K562 (cell line): ENCODE measurements around the gene USP43. TPM values are rescaled to one million over a fixed set of nuclear protein-coding genes. Genes with fewer than 3 reads are reported as not detected.

Experiments
- ATAC-seq: fragments of 200-7000 bp; cut with Tn5 transposase; 3 replicates; pipeline ENCODE4 v1.9.1; 2020; ENCODE audit warnings: moderate library complexity
- BruUV-seq: library from RNA; stranded (reverse); fragments of 400-500 nt; replicated peaks from 2 replicates; lab custom pipeline; 2021; lab: Mats Ljungman, UMichigan
- CTCF ChIA-PET: fragments of 300-600 bp; formaldehyde crosslinking; extraction: SDS; loops from one replicate; lab custom pipeline; 2021; ENCODE audit warnings: low intra/inter-chr PET ratio; lab: Yijun Ruan, JAX
- POLR2A ChIA-PET: fragments of 300-600, 350-650 bp; sonication (Branson Sonifier 250); formaldehyde crosslinking; extraction: SDS; loops from one replicate; lab custom pipeline; 2021; ENCODE audit warnings: antibody characterized with exemption, inconsistent platforms; lab: Yijun Ruan, JAX
- DNase-seq, 4 experiments: peaks; one replicate each; pipeline versions ENCODE4 v3.0.0 to v3.0.0-alpha.2; 2011 to 2018; ENCODE audit warnings: low spot score in 3 of 4, mixed read lengths in 3 of 4; ENCODE audit errors: extremely low read depth in 1 of 4
- FAIRE-seq: peaks from 2 replicates; lab custom pipeline; 2011; peaks lifted over from hg19 to GRCh38; lab: Jason Lieb, UNC
- H2AFZ ChIP-seq: 2 replicates; pipeline ENCODE4 v1.6.0; 2011; ENCODE audit warnings: low read depth, low read length, control low read depth, inconsistent platforms
- H3K27ac ChIP-seq: fragments of 200-600 bp; 3 replicates; pipeline ENCODE4 v1.8.0; 2011; ENCODE audit warnings: low read depth, mild to moderate bottlenecking, control low read depth, inconsistent platforms, low read length, moderate library complexity, mixed read lengths; ENCODE audit errors: extremely low read depth
- H3K27me3 ChIP-seq, 2 experiments: fragments of 300-600 bp in 1 of 2; 2 replicates in 1 of 2; 3 replicates in 1 of 2; pipeline versions ENCODE4 v1.6.0 to v1.8.0; 2011; ENCODE audit warnings: inconsistent platforms in 2 of 2, low read length in 2 of 2, mild to moderate bottlenecking in 1 of 2, mixed read lengths in 1 of 2, moderate library complexity in 1 of 2; ENCODE audit not compliant: control insufficient read depth in 2 of 2, insufficient read depth in 2 of 2
- H3K36me3 ChIP-seq: fragments of 300-600 bp; 3 replicates; pipeline ENCODE4 v1.8.0; 2011; ENCODE audit warnings: mild to moderate bottlenecking, low read length, inconsistent platforms; ENCODE audit not compliant: control insufficient read depth, insufficient read depth
- H3K4me1 ChIP-seq, 2 experiments: fragments of 200-600 bp in 1 of 2; replicated peaks in 1 of 2; 2 replicates in 1 of 2; 3 replicates in 1 of 2; pipeline versions ENCODE4 v1.5.1 to v1.8.0; 2011; ENCODE audit warnings: inconsistent platforms in 2 of 2, low read length in 2 of 2, mild to moderate bottlenecking in 1 of 2, mixed read lengths in 1 of 2, moderate library complexity in 1 of 2; ENCODE audit not compliant: control insufficient read depth in 2 of 2, insufficient read depth in 2 of 2
- H3K4me2 ChIP-seq: 2 replicates; pipeline ENCODE4 v1.6.1; 2011; ENCODE audit warnings: low read length, control low read depth, inconsistent platforms, mixed read lengths; ENCODE audit not compliant: insufficient read depth
- H3K4me3 ChIP-seq: fragments of 200-600 bp; sonication (generic), shearing (Covaris generic); 2 replicates; pipeline ENCODE4 v1.5.1; 2016; ENCODE audit warnings: control low read depth, inconsistent platforms
- H3K79me2 ChIP-seq: fragments of 200-600 bp; 3 replicates; pipeline ENCODE4 v1.8.0; 2011; ENCODE audit warnings: low read length, inconsistent platforms; ENCODE audit not compliant: control insufficient read depth, insufficient read depth
- H3K9ac ChIP-seq, 2 experiments: 2 replicates each; pipeline versions ENCODE4 v1.6.0 to v1.6.1; 2011; ENCODE audit warnings: low read depth in 2 of 2, low read length in 2 of 2, control low read depth in 1 of 2, inconsistent platforms in 1 of 2, mild to moderate bottlenecking in 1 of 2, mixed read lengths in 1 of 2; ENCODE audit not compliant: insufficient read depth in 1 of 2
- H3K9me1 ChIP-seq: one replicate; pipeline ENCODE4 v1.6.0; 2011; ENCODE audit warnings: inconsistent platforms, mild to moderate bottlenecking, low read length, moderate library complexity; ENCODE audit not compliant: control insufficient read depth, insufficient read depth
- H3K9me3 ChIP-seq: replicated peaks from 2 replicates; pipeline ENCODE4 v1.5.1; 2011; ENCODE audit warnings: low read depth, low read length, inconsistent platforms; ENCODE audit not compliant: control insufficient read depth, insufficient read depth
- H4K20me1 ChIP-seq: replicated peaks from 2 replicates; pipeline ENCODE4 v1.6.1; 2011; ENCODE audit warnings: low read length, inconsistent platforms, mixed read lengths; ENCODE audit not compliant: control insufficient read depth, insufficient read depth
- BRF1 ChIP-seq: IDR thresholded peaks from 3 replicates; pipeline ENCODE4 v1.6.1; 2011; ENCODE audit warnings: borderline replicate concordance, mild to moderate bottlenecking; ENCODE audit not compliant: insufficient read length; ENCODE audit errors: extremely low read depth
- CCAR2 ChIP-seq: fragments of 200-400 bp; formaldehyde crosslinking; IDR thresholded peaks from 2 replicates; pipeline ENCODE4 v1.6.1; 2017; ENCODE audit warnings: mild to moderate bottlenecking, low read depth, low read length
- MCM7 ChIP-seq, 2 experiments: fragments of 450-650 bp; IDR thresholded peaks; 2 replicates each; pipeline ENCODE4 v1.6.1; 2016 to 2018
- POLR2H ChIP-seq: IDR thresholded peaks from 2 replicates; pipeline ENCODE4 v1.6.1; 2016; ENCODE audit warnings: missing genetic modification characterization, low read depth, mild to moderate bottlenecking, control low read depth, missing compliant biosample characterization, moderate library complexity
- PPARD ChIP-seq: fragments of 250-450 bp; sonication (Bioruptor Pico); IDR thresholded peaks from 2 replicates; pipeline ENCODE4 v1.8.0; 2022; ENCODE audit warnings: inconsistent platforms, mild to moderate bottlenecking, moderate library complexity
- RFX7 ChIP-seq: fragments of 250-450 bp; sonication (Bioruptor Pico); IDR thresholded peaks from 2 replicates; pipeline ENCODE4 v1.5.1; 2021; ENCODE audit warnings: mild to moderate bottlenecking
- SMARCA4 ChIP-seq: fragments of 450-650 bp; IDR thresholded peaks from 2 replicates; pipeline ENCODE4 v1.6.1; 2016
- TFAM ChIP-seq: fragments of 250-450 bp; sonication (Bioruptor Pico); conservative IDR thresholded peaks from 2 replicates; pipeline ENCODE4 v1.5.0; 2021; ENCODE audit warnings: mild to moderate bottlenecking, moderate library complexity
- TRIM24 ChIP-seq, 2 experiments: fragments of 450-650 bp; IDR thresholded peaks; 2 replicates each; pipeline ENCODE4 v1.6.1; 2016
- ZKSCAN8 ChIP-seq: fragments of 200-800 bp; sonication (Bioruptor generic); IDR thresholded peaks from 2 replicates; pipeline ENCODE4 v1.6.1; 2016; ENCODE audit warnings: missing genetic modification characterization, missing compliant biosample characterization
- ZNF146 ChIP-seq: IDR thresholded peaks from one replicate; pipeline ENCODE4 v1.6.1; 2018; ENCODE audit warnings: missing compliant biosample characterization; ENCODE audit not compliant: unreplicated experiment
- ZNF76 ChIP-seq: fragments of 250-450 bp; sonication (Bioruptor Pico); IDR thresholded peaks from 2 replicates; pipeline ENCODE4 v1.4.0; 2020; ENCODE audit warnings: mild to moderate bottlenecking, moderate library complexity, borderline replicate concordance
- WGBS: fragments of 100-300 bp; shearing (Covaris generic); methylation state at CpG from one replicate; pipeline ENCODE4 v1.1.6; 2016; ENCODE audit warnings: low coverage, mixed read lengths; ENCODE audit not compliant: insufficient coverage; ENCODE audit errors: missing lambda C conversion rate; 5-methylcytosine and 5-hydroxymethylcytosine counted together
- in situ Hi-C: fragments of 300-500 bp; cut with MboI; formaldehyde crosslinking; loops from 4 replicates; pipeline ENCODE4 v1.15.0; 2018; ENCODE audit warnings: inconsistent platforms, mixed read lengths
- intact Hi-C: fragments of 100-400 bp; cut with micrococcal nuclease; formaldehyde crosslinking; loops from 2 replicates; pipeline ENCODE4 v1.14.2; 2022
- polyA plus RNA-seq, 8 experiments: library from polyadenylated mRNA; depleted of rRNA in 4 of 8; stranded (reverse) in 5 of 8; unstranded in 3 of 8; fragments of >200 nt; fragmentation: Nextera tagmentation in 2 of 8; fragmentation: Illumina TruSeq in 1 of 8; extraction: Ambion mirVana in 2 of 8; extraction: Trizol in 1 of 8; gene quantifications; 2 replicates each; pipeline versions ENCODE4 v1.2.1 to v1.2.3, GENCODE V29; 2011 to 2014; ENCODE audit warnings: inconsistent platforms in 1 of 8, missing spikeins in 1 of 8
- total RNA-seq, 7 experiments: library from RNA; depleted of rRNA in 6 of 7; stranded (reverse); fragments of >200 nt in 6 of 7; fragmentation: Illumina TruSeq in 2 of 7; extraction: Trizol in 2 of 7; gene quantifications; 2 replicates each; pipeline versions ENCODE4 v1.2.1 to v1.2.3, GENCODE V29; 2011 to 2021; ENCODE audit warnings: low replicate concordance in 1 of 7
- TF ChIP-seq, protein P1 (sequence below): sonication (generic); formaldehyde crosslinking; IDR thresholded peaks from 2 replicates; pipeline ENCODE4 v1.8.1; 2023; ENCODE audit warnings: mild to moderate bottlenecking, missing genetic modification reagents
- TF ChIP-seq, protein P2 (sequence below): fragments of 250-450 bp; sonication (Bioruptor Pico); IDR thresholded peaks from 2 replicates; pipeline ENCODE4 v1.8.0; 2021; ENCODE audit warnings: moderate library complexity, mild to moderate bottlenecking, inconsistent platforms

The USP43 gene
- total and polyA plus RNA-seq, 9 of the 15 experiments (the other 6 are each of a cell fraction or from before 2014, with no cell fraction given): 0.01 to 0.18 (median 0.06) TPM; not detected in 1

DNA sequence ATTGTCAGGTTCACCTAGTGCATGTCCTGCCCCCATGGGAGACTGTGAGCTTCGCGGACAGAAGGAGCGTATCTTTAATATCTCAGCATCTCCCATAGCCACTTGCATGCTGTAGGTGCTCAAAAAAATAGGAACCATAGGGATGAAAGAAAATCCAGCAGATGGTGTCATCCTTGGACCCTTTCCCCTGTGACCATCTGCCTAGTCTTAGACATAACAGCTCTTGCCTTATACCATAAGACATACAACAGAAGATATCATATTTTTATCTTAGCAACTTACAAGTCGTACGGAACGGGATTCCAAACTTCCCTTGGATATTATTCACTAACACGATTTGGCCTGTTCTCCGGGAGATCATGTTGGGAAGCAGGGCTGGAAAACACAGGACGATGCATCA is 131.6 kb downstream of the USP43 start:
- H3K27me3 ChIP-seq: no peaks in the 10 kb centered on the region; a peak in 1 of 5 replicates
- in situ Hi-C loops (no loop called here), intact Hi-C loops (no loop called here)
- FAIRE-seq (no peak), ATAC-seq (no peak), DNase-seq (no peak)
- H3K4me1 ChIP-seq: no peaks in the 10 kb centered on the region
- TF ChIP-seq PPARD (no peak), SMARCA4 (no peak), RFX7 (CRISPR knock-in tag) (no peak), CCAR2 (no peak), MCM7 (IDR thresholded peaks at IDR 0.05) (no peak), ZNF146 (CRISPR knock-in tag) (no peak), TRIM24 (IDR thresholded peaks at IDR 0.05) (no peak), TFAM (CRISPR knock-in tag) (no peak), POLR2H (tag) (no peak), ZKSCAN8 (CRISPR knock-in tag) (no peak), BRF1 (no peak), ZNF76 (CRISPR knock-in tag) (no peak)
- TF ChIP-seq, protein P1, sequence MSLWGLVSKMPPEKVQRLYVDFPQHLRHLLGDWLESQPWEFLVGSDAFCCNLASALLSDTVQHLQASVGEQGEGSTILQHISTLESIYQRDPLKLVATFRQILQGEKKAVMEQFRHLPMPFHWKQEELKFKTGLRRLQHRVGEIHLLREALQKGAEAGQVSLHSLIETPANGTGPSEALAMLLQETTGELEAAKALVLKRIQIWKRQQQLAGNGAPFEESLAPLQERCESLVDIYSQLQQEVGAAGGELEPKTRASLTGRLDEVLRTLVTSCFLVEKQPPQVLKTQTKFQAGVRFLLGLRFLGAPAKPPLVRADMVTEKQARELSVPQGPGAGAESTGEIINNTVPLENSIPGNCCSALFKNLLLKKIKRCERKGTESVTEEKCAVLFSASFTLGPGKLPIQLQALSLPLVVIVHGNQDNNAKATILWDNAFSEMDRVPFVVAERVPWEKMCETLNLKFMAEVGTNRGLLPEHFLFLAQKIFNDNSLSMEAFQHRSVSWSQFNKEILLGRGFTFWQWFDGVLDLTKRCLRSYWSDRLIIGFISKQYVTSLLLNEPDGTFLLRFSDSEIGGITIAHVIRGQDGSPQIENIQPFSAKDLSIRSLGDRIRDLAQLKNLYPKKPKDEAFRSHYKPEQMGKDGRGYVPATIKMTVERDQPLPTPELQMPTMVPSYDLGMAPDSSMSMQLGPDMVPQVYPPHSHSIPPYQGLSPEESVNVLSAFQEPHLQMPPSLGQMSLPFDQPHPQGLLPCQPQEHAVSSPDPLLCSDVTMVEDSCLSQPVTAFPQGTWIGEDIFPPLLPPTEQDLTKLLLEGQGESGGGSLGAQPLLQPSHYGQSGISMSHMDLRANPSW (CRISPR knock-in tag): no peak
- TF ChIP-seq, protein P2, sequence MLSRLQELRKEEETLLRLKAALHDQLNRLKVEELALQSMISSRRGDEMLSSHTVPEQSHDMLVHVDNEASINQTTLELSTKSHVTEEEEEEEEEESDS (CRISPR knock-in tag): no peak
- no peak overlapping the region for H3K4me2 ChIP-seq
- H3K36me3 ChIP-seq: no peaks in the 10 kb centered on the region
- H3K9ac ChIP-seq: no peak overlapping the region
- no peaks in the 10 kb centered on the region for H3K9me1 ChIP-seq
- H4K20me1 ChIP-seq: no peaks in the 10 kb centered on the region
- WGBS: 2% methylated on average over 9 of the region's 9 CpGs
- H3K27ac ChIP-seq: no peak overlapping the region
- no peaks in the 10 kb centered on the region for H3K9me3 ChIP-seq
- H3K79me2 ChIP-seq: no peaks in the 10 kb centered on the region
- no peak overlapping the region for H2AFZ ChIP-seq
- H3K4me3 ChIP-seq: no peak overlapping the region
- ChIA-PET CTCF (no interaction called here), POLR2A (no interaction called here)
- BruUV-seq: no TSS peak

Other genes with a start within 250 kb of the USP43 start
- gene STX8, start 69.7 kb upstream of the USP43 start, total RNA-seq (2014; rRNA removed): 15.6 and 19.6 TPM in 2 replicates
- 20.1 and 22.5 TPM in 2 replicates for gene STX8, start 69.7 kb upstream of the USP43 start, total RNA-seq (2014; rRNA removed; fragmentation: Illumina TruSeq; extraction: Trizol)
- gene STX8, start 69.7 kb upstream of the USP43 start, total RNA-seq (2015; rRNA removed; fragmentation: Illumina TruSeq; extraction: Trizol): 22.1 and 22.8 TPM in 2 replicates
- 14.5 and 14.6 TPM in 2 replicates for gene STX8, start 69.7 kb upstream of the USP43 start, total RNA-seq (2021)
- gene STX8, start 69.7 kb upstream of the USP43 start, polyA plus RNA-seq (2011; rRNA removed): 20.8 and 26.6 TPM in 2 replicates
- gene STX8, start 69.7 kb upstream of the USP43 start, polyA plus RNA-seq (2014; fragmentation: Illumina TruSeq; extraction: Trizol): 15.6 and 17.3 TPM in 2 replicates
- gene STX8, start 69.7 kb upstream of the USP43 start, polyA plus RNA-seq (2014; fragmentation: Nextera tagmentation; extraction: Ambion mirVana): 10 to 100 TPM; 40.8 to 42.5 TPM
- gene STX8, start 69.7 kb upstream of the USP43 start, polyA plus RNA-seq (2014; rRNA removed): 19.6 and 23.1 TPM in 2 replicates
- gene CFAP52, start 68.9 kb upstream of the USP43 start, total RNA-seq (2014; rRNA removed): not detected in 2 replicates
- not detected in 2 replicates for gene CFAP52, start 68.9 kb upstream of the USP43 start, total RNA-seq (2014; rRNA removed; fragmentation: Illumina TruSeq; extraction: Trizol)
- not detected in 2 replicates for gene CFAP52, start 68.9 kb upstream of the USP43 start, total RNA-seq (2015; rRNA removed; fragmentation: Illumina TruSeq; extraction: Trizol)
- gene CFAP52, start 68.9 kb upstream of the USP43 start, total RNA-seq (2021): not detected in 2 replicates
- not detected in 2 replicates for gene CFAP52, start 68.9 kb upstream of the USP43 start, polyA plus RNA-seq (2011; rRNA removed)
- not detected in 2 replicates for gene CFAP52, start 68.9 kb upstream of the USP43 start, polyA plus RNA-seq (2014; fragmentation: Illumina TruSeq; extraction: Trizol)
- gene CFAP52, start 68.9 kb upstream of the USP43 start, polyA plus RNA-seq (2014; fragmentation: Nextera tagmentation; extraction: Ambion mirVana): not detected
- not detected in 2 replicates for gene CFAP52, start 68.9 kb upstream of the USP43 start, polyA plus RNA-seq (2014; rRNA removed)
- gene DHRS7C, start 146.1 kb downstream of the USP43 start, total RNA-seq (2014; rRNA removed): not detected in 2 replicates
- not detected in 2 replicates for gene DHRS7C, start 146.1 kb downstream of the USP43 start, total RNA-seq (2014; rRNA removed; fragmentation: Illumina TruSeq; extraction: Trizol)
- gene DHRS7C, start 146.1 kb downstream of the USP43 start, total RNA-seq (2015; rRNA removed; fragmentation: Illumina TruSeq; extraction: Trizol): not detected in 2 replicates
- not detected in 2 replicates for gene DHRS7C, start 146.1 kb downstream of the USP43 start, total RNA-seq (2021)
- not detected in 2 replicates for gene DHRS7C, start 146.1 kb downstream of the USP43 start, polyA plus RNA-seq (2011; rRNA removed)
- gene DHRS7C, start 146.1 kb downstream of the USP43 start, polyA plus RNA-seq (2014; fragmentation: Illumina TruSeq; extraction: Trizol): not detected in 2 replicates
- not detected for gene DHRS7C, start 146.1 kb downstream of the USP43 start, polyA plus RNA-seq (2014; fragmentation: Nextera tagmentation; extraction: Ambion mirVana)
- gene DHRS7C, start 146.1 kb downstream of the USP43 start, polyA plus RNA-seq (2014; rRNA removed): not detected in 2 replicates
- not detected in 2 replicates for gene GSG1L2, start 176.6 kb downstream of the USP43 start, total RNA-seq (2014; rRNA removed)
- not detected in 2 replicates for gene GSG1L2, start 176.6 kb downstream of the USP43 start, total RNA-seq (2014; rRNA removed; fragmentation: Illumina TruSeq; extraction: Trizol)
- gene GSG1L2, start 176.6 kb downstream of the USP43 start, total RNA-seq (2015; rRNA removed; fragmentation: Illumina TruSeq; extraction: Trizol): not detected in 2 replicates
- not detected in 2 replicates for gene GSG1L2, start 176.6 kb downstream of the USP43 start, total RNA-seq (2021)
- not detected in 2 replicates for gene GSG1L2, start 176.6 kb downstream of the USP43 start, polyA plus RNA-seq (2011; rRNA removed)
- not detected in 2 replicates for gene GSG1L2, start 176.6 kb downstream of the USP43 start, polyA plus RNA-seq (2014; fragmentation: Illumina TruSeq; extraction: Trizol)
- not detected for gene GSG1L2, start 176.6 kb downstream of the USP43 start, polyA plus RNA-seq (2014; fragmentation: Nextera tagmentation; extraction: Ambion mirVana)
- not detected in 2 replicates for gene GSG1L2, start 176.6 kb downstream of the USP43 start, polyA plus RNA-seq (2014; rRNA removed)
- not detected in 2 replicates for gene GLP2R, start 180.4 kb downstream of the USP43 start, total RNA-seq (2014; rRNA removed)
- gene GLP2R, start 180.4 kb downstream of the USP43 start, total RNA-seq (2014; rRNA removed; fragmentation: Illumina TruSeq; extraction: Trizol): not detected in 2 replicates
- gene GLP2R, start 180.4 kb downstream of the USP43 start, total RNA-seq (2015; rRNA removed; fragmentation: Illumina TruSeq; extraction: Trizol): not detected in 2 replicates
- gene GLP2R, start 180.4 kb downstream of the USP43 start, total RNA-seq (2021): not detected in 2 replicates
- not detected in 2 replicates for gene GLP2R, start 180.4 kb downstream of the USP43 start, polyA plus RNA-seq (2011; rRNA removed)
- not detected in 2 replicates for gene GLP2R, start 180.4 kb downstream of the USP43 start, polyA plus RNA-seq (2014; fragmentation: Illumina TruSeq; extraction: Trizol)
- gene GLP2R, start 180.4 kb downstream of the USP43 start, polyA plus RNA-seq (2014; fragmentation: Nextera tagmentation; extraction: Ambion mirVana): not detected
- not detected in 2 replicates for gene GLP2R, start 180.4 kb downstream of the USP43 start, polyA plus RNA-seq (2014; rRNA removed)